ENCODE data around the gene CPLX1.
"Not testable (repeated sequence)": the region's sequence is repeated elsewhere in the genome, so short reads cannot be mapped to it uniquely, and the experiment has no call there.

CPLX1 gene

DNA sequence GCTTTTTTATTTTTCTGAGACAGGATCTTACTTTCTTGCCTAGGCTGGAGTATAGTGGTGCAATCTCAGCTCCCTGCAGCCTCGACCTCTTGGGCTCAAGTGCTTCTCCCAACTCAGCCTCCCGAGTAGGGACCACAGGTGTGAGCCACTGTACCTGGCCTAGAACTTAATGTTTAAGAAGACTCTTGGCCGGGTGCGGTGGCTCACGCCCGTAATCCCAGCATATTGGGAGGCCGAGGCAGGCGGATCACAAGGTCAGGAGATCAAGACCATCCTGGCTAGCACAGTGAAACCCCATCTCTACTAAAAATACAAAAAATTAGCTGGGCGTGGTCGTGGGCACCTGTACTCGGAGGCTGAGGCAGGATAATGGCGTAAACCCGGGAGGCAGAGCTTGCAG is 72.7 kb downstream of the CPLX1 start:
- not testable (repeated sequence) for DNase-seq

DNA sequence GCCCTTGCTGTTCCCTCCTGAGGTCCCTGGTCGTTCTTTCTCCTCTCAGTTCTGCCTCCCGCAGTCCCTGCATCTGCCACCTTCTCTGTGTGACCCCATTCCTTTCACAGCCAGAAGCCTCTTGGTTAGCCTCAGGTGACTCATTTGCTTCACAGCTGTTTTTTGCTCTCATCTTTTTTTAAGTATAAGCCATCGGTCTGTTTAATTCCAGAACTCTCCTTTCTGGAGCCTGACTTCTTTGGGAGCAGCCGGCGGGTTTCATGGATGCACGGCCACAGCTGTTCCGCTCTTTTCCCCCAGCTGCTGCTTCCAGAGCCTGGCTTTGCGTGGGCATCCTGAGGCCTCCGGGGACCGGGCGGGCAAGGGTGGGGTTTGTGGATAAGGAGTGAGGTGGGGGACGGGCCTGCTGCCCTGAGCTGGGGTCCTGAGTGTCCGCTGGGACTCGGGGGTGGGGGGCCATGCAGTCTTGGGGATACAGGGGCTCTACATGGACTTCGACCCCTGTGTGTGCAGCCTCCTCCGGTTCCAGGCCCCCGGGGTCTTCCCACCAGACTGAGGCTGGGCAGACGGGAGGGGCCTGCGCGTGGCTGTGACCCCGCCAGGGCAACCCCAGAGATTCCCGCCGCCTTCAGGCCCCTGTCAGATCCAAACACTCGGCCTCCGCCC is 73.6 kb downstream of the CPLX1 start:
- DNase-seq = no peak

DNA sequence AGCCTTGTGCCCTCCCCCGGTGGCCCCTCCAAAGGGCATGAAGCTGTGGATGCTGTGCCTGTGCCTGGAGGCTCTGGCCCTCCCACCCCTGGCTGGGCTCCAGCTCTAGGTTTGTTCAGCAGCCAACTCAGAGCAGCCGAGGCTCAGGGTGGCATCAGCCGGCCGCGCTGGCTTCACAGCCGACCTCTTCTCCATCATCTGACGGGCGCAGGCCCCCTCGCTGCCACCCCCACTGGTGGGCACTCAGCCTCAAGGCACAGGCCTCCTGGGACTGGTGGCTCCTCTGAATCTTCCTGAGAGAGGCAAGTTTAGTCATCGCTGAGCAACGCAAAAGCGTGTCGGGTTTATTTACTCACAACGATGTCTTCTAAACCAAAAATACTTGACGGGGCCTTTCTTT is 74.3 kb downstream of the CPLX1 start:
- DNase-seq = no peak

DNA sequence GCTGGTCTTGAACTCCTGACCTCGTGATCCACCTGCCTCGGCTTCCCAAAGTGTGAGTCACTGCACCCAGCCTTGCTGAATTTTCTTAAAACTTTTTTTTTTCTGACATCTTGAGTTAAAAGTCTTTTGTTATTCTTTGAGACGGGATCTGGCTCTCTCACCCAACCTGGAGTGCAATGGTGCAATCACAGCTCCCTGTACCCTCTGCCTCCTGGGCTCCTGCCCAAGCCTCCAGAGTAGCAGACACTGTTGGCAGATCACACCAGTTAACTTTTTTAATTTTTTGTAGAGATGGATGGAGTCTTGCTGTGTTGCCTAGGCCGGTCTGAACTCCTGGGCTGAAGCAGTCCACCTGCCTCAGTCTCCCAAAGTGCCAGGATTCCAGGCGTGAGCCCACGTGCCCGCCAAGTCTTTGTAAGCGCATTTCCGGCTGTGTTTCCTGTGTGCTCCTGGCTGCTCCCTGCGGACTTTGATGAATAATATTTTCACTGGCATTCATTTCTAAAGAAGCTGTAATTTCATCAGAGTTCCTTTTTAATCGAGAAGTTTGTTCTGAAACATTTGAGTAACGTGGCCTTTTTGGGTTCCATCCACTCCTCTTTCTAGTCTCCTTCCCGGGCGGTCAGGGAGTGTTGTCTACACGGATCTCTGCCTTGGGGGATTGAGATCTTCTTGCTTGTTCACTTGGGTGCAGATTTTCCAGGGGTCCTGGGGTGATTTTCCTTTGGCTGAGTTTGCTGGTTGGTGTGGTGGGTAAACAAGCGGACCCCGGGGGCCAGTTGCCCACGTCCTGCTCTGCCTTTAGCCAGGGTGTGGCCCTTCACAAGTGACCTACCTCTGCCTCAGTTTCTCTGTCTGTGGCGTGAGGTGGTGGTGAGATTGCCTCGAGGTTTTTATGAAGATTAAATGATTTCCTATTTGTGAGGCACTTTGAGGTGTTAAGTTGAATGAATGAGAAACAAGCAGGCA is 75.9 kb downstream of the CPLX1 start:
- no peak for DNase-seq

DNA sequence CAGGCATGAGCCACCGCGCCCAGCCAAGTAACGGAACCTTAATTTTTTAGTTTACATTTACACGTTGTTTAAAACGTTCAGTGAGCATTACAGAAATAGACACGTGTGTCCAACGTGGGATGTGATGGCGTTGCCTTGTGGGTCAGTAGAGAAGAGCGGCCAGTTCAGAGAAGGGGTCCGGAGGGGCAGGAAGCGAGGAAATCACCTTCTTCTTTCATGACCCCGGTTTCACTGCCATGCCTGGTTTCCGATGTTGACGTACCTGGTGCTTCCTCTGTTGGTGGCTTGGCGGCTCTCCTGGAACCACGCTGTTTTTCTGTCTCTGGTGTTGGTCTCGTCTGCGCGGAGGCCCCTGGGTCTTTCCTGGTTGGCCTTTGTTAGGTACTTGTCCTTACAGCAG is 77.5 kb downstream of the CPLX1 start:
- no peak for DNase-seq

DNA sequence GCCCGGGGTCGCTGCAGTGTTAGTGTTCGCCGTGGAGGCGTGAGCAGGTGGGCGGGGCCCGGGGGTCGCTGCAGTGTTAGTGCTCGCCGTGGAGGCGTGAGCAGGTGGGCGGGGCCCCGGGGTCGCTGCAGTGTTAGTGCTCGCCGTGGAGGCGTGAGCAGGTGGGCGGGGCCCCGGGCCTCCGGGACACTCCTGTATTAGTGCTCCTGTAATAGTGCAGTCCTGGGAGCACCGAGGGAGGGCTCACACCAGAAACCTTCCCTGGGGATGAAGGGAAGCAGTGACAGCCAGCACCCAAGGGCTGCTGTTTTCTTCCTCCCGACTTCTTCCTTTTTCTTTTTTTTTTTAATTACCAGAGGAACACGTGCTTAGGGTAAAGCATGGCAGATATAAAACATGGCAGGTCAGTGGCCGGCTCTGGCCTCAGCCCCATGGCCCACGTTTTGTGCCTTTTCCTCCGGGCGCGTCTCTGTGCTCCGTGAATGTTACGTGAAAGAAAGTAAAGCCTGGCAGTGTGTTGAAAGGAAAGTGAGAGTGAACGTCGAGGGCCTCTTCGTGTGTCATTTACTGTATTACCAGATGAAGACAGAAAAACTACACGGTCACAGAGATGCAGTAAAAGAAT is 78.3 kb downstream of the CPLX1 start:
- no peak for DNase-seq

DNA sequence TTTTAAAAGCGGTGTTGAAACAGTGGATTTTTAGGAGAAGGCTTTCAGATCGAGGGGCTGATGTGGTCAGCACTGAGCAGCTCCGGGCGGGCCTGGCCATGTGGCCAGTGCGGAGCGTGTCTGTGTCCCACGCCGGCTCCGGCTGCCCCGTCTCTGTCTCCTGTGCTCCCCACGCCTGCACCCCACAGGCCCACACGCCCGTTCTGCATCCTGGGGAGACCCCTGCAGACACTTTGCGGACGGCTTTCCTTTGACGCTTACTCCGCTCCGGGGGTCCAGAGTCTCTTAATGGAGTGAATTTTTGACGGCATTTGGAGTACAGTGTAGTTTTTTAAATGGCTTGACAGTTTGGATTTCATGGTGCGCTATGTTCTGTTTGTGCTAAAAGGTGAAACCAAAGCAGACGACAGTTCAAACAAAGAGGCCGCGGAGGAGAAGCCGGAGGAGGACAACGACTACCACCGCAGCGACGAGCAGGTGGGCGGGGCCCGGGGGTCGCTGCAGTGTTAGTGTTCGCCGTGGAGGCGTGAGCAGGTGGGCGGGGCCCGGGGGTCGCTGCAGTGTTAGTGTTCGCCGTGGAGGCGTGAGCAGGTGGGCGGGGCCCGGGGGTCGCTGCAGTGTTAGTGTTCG is 81.6 kb downstream of the CPLX1 start:
- DNase-seq = no peak

DNA sequence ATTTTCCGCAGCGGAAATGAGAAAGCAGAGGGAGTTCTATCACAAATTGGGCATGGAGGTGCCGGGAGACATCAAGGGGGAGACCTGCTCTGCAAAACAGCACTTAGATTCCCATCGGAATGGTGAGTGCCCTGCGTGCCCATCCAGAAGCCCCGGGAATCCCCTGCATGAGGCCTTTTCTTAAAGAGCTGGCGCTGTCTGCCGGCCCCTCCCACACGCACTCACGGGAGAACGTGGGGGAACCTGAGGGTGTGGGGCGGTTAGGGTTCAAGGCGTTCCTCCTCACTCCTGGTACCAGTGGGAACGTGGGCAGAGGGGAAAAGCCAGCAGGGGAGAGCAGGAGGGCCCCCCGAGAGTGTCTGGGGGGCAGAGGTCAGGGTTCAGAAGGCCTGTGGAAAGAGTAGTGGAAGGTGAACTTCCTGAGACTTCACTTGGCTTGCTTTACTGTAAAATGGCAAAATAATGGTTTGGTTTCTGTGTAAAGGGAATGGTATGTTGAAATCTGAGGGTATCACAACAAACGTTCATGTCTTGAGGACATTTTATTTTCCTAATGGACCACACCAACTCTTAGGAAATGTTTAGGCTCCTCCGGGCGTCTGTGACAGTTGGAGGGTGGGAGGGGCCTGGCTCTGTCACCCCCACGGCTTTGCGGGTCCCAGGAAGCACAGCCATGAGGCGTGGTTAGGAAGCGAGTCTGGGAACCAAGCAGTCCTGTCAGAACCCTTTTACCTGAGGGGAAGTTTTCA is 82.3 kb downstream of the CPLX1 start:
- DNase-seq = no peak

DNA sequence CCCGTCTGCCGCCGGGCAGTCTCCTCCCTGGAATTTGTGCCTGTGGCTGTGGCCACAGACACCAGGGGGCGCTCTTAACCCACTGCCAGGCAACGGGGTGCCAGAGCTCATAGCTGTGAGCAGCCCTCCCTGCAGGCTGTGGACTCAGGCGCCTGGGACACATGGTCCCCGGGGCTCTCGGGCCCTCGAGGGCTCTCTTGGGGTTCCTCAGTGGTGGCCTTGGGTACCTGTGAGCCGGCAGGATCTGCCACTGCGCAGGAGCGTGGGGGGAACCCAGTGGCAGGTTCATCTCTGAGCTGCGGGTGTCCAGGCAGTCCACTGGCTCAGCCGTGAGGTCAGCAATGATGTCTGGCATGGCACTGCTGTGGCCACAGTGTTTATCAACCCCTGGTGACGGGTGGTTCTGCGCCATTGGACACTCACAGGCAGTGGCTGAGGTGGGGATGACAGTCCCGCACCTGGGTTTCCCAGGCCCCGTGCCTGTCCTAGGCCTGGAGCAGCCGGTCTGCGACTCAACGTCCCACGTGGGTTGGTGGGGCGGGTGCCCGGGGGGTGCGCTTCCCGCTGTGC is 83.1 kb downstream of the CPLX1 start:
- peak; percentile 30 for DNase-seq

DNA sequence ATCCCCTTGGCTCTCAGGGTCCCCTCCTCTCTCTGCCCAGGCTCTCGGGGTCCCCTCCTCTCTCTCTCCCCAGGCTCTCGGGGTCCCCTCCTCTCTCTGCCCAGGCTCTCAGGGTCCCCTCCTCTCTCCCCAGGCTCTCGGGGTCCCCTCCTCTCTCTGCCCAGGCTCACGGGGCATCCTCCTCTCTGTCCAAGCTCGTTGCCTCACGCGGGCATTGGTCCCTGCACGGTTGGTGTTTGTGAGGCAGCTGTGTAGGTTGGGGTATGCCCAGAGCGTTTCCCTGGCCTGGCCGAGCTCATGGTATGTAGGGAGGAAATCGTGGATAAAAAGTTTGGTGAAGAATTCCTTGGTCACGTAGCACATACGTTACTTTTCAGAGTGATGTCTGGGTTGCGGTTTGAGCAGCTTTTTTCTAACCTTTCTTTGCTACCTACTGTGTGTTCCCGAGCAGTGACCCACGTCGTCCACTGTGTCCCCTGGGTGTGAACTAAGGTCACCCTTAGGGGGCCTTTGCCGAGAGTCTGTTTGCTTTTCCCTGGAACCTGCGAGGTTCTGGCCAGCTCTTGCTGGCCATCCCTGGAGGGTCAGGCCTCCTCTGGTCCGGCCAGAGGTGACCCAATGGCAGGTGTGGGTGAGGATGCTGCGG is 83.7 kb downstream of the CPLX1 start:
- DNase-seq = no peak

DNA sequence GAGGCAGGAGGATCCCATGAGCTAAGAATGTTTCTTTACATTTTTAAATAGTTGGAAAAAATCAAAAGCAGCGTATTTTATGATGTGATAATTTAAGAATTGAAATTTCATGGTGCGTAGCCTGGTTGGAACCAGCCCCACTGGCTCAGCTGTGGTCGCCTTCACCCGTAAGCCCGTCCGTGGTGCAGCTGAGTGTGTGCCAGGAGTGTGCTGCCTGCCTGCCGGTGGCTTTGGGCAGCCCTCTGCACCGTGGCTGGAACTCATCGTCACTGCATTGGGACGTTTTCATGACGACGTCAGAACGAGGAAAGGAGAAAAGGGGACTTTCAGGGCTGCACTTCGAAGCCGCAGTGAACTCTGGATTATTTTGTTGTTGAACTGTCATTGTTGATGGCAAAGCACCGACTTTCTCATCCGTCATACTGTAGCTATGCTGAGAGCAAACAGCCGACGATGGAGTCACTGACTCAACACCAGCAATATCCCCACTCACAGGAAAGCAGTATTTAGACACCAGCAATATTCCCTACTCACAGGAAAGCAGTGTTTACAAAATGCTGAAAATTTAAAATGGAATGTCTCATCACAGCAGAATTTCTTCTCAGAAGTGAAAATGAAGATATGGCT is 85.2 kb downstream of the CPLX1 start:
- no peak for DNase-seq

DNA sequence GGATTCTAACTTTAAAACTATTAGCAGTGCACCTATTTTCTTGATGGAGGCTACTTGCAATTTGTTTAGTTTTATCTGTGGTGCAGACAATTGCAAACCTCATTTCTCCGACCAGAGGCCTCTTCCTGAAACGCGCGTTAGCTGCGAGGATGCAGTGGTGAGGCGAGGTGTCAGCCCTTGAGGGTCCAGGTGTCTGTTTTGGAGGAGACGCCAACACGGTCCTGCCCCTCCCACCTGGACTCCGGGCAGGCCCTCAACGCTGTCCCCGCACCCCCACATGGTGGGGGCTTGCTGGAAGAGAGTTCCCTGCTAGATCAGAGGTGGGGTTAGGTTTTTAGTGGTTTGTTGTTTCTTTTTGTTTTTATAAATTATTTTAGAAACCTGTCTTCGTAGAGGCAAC is 85.9 kb downstream of the CPLX1 start:
- DNase-seq = no peak

DNA sequence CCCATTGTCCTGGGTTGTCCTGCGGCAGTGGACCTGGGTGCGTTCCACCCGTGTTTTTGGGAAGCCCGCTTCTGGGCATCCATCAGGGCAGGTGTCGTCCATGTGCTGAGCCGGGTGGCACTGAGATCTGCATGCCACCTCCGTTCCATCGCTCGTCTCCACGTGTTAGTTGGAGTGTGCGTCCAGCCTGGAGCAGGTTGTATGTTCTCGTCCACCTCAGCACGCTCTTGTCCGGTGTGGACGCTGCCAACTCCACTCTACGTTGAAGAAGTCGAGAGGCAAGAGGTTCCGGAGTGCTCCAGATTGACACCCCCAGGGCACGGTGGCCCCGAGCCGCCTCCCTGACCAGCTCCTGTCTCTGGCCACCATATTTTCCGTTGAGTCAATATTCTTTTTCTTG is 86.4 kb downstream of the CPLX1 start:
- DNase-seq = no peak

DNA sequence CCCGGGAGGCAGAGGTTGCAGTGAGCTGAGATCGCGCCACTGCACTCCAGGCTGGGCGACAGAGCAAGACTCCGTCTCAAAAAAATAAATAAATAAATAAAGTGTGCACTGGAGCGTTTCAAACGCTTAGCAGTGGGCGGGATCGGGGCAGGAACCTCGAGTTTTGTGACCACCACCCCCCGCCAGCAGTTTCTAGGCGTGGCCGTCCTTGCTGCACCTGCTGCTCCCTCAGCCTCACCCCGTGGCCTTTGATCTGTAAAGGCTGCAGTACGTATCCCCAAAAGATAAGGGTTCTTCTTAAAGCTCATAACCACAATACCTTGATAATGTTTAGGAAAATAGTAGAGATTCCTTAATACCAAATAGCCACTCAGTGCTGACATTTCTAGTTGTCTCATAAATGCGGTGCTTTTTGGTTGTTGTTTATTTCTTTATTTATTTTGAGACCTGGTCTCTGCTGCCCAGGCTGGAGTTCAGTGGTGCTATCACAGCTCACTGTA is 87.1 kb downstream of the CPLX1 start:
- DNase-seq = no peak

DNA sequence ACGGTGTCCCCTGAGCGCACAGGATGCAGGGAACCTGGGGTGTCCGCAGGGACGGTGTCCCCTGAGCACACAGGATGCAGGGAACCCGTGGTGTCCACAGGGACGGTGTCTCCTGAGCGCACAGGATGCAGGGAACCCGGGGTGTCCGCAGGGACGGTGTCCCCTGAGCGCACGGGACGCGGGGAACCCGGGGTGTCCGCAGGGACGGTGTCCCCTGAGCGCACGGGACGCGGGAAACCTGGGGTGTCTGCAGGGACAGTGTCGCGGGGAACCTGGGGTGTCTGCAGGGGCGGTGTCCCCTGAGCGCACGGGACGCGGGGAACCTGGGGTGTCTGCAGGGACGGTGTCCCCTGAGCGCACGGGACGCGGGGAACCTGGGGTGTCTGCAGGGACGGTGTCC is 89.4 kb downstream of the CPLX1 start:
- DNase-seq = not testable (repeated sequence)

DNA sequence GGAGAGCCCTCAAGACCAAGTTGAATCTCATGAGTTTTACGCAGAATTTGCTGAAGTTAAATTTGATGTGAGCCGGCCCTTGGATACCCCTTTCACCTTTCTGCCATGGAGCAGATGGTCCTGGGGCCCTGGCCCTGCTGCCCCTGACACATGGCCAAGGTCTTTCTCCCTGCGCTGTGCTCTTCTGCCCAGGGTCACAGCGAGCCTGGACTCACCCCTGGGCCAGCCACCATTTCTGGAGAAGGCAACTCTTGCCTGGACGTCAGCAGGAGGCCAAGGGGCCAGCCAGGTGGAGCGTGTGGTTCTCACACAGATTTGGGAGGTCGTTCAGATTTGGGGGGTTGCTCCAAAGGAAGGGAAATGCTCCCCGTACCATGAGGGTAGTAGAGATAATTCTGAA is 90.3 kb downstream of the CPLX1 start:
- DNase-seq = no peak

All from NCI-H146 (cell line).